Vagina (tissue), 2 donors: ENCODE measurements around the gene WNK2. TPM values are rescaled to one million over a fixed set of nuclear protein-coding genes. Genes with fewer than 3 reads are reported as not detected.

Experiments
- DNase-seq, 2 donors: peaks; one replicate each; pipeline ENCODE4 v3.0.0-alpha.2; 2017; ENCODE audit errors: extremely low spot score in 2 of 2
- H3K27ac ChIP-seq: fragments of 200-600 bp; sonication (generic); one replicate; pipeline ENCODE4 v1.5.1; 2019
- H3K27me3 ChIP-seq: fragments of 200-600 bp; sonication (generic); one replicate; pipeline ENCODE4 v1.5.1; 2019
- H3K36me3 ChIP-seq, 2 donors: fragments of 200-600 bp; sonication (generic); one replicate each; pipeline ENCODE4 v1.5.1; 2017 to 2019
- H3K4me1 ChIP-seq: fragments of 200-600 bp; sonication (generic); one replicate; pipeline ENCODE4 v1.5.1; 2019
- H3K4me3 ChIP-seq, 2 donors: fragments of 200-600 bp; sonication (generic); 1 replicate in 1 of 2; 2 replicates in 1 of 2; pipeline ENCODE4 v1.5.1; 2016 to 2019
- H3K9me3 ChIP-seq: fragments of 200-600 bp; sonication (generic); one replicate; pipeline ENCODE4 v1.5.1; 2019
- CTCF ChIP-seq, 3 experiments: fragments of 450-650 bp in 2 of 3; fragments of 200-600 bp in 1 of 3; sonication (generic) in 1 of 3; IDR thresholded peaks; one replicate each; pipeline ENCODE4 v1.5.1; 2017 to 2019; ENCODE audit warnings: antibody characterized with exemption in 3 of 3, mild to moderate bottlenecking in 2 of 3, moderate library complexity in 2 of 3
- POLR2A ChIP-seq, 2 donors: fragments of 450-650 bp; IDR thresholded peaks; one replicate each; pipeline ENCODE4 v1.6.1; 2017; ENCODE audit warnings: antibody characterized with exemption in 2 of 2, mild to moderate bottlenecking in 2 of 2, moderate library complexity in 2 of 2
- POLR2AphosphoS5 ChIP-seq, 2 donors: sonication (generic); formaldehyde crosslinking; IDR thresholded peaks; one replicate each; pipeline ENCODE4 v1.9.0; 2017; ENCODE audit warnings: antibody characterized with exemption in 2 of 2, mild to moderate bottlenecking in 2 of 2, low read depth in 1 of 2; ENCODE audit not compliant: insufficient read depth in 1 of 2
- intact Hi-C: fragments of 100-400 bp; cut with DNase I; formaldehyde crosslinking; loops from one replicate; pipeline ENCODE4 v1.15.1; 2023
- total RNA-seq: library from RNA; depleted of rRNA; stranded (reverse); fragments of >200 nt; gene quantifications from one replicate; pipeline ENCODE4 v1.2.3, GENCODE V29; 2016

Gene WNK2
- total RNA-seq, 1 donor from 2014 or later, result 24.8 TPM

DNA sequence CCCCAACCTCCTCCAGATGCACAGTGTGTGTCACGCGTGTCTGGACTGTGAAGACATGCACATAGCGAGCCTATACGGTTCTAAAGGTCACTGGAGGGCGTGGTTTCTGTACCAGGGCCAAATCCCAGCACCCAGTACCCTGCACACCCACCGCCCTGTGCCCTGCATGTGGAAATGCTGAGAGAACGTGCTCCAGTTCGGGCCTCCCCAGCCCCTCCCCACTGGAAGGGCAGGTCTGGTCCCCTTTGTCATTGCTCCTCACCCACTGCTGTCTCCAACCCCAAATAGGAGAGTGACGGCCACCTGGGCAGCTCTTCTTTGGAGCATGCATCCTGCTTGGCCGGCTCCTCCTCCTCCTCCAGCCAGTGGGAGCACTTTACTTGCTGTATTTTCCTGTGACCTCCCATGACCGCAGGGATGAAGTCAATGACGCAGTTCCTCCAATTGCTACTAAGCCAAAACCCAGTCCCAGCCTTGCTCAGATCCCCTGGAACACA lies 116.7 kb downstream of the WNK2 start:
- intact Hi-C loops, result loop anchor here (2.0 kb wide), 1 partner anchor 38 kb away; no protein-coding TSS in a partner anchor
- peak; percentile 82 to 90 for DNase-seq
- H3K27ac ChIP-seq, result no peak overlapping the region

GRCh38 chr9:93301291-93301811 lies 117.4 kb downstream of the WNK2 start:
- Histone ChIP-seq H3K27ac (no peak overlapping the region), H3K36me3 (no peaks in the 10 kb centered on the region), H3K4me3 (no peak overlapping the region), H3K9me3 (no peaks in the 10 kb centered on the region), H3K27me3 (no peaks in the 10 kb centered on the region), H3K4me1 (no peaks in the 10 kb centered on the region)
- peak in 1 of 2 donors; percentile 81 for DNase-seq
- intact Hi-C loops, result loop anchor here (2.0 kb wide), 1 partner anchor 39 kb away; no protein-coding TSS in a partner anchor
- TF ChIP-seq POLR2AphosphoS5 (IDR thresholded peaks at IDR 0.05; ENCODE audit: insufficient read depth in 1 of 2, low read depth in 1 of 2) (no peak), CTCF (IDR thresholded peaks at IDR 0.05) (no peak), POLR2A (IDR thresholded peaks at IDR 0.05) (no peak)

More for the DNA sequence above, 116.7 kb downstream of the WNK2 start:
- Histone ChIP-seq H3K9me3 (no peaks in the 10 kb centered on the region), H3K4me1 (no peaks in the 10 kb centered on the region), H3K36me3 (no peaks in the 10 kb centered on the region), H3K27me3 (no peaks in the 10 kb centered on the region), H3K4me3 (no peak overlapping the region)
- TF ChIP-seq CTCF (IDR thresholded peaks at IDR 0.05) (no peak), POLR2AphosphoS5 (IDR thresholded peaks at IDR 0.05; ENCODE audit: insufficient read depth in 1 of 2, low read depth in 1 of 2) (no peak), POLR2A (IDR thresholded peaks at IDR 0.05) (no peak)

DNA sequence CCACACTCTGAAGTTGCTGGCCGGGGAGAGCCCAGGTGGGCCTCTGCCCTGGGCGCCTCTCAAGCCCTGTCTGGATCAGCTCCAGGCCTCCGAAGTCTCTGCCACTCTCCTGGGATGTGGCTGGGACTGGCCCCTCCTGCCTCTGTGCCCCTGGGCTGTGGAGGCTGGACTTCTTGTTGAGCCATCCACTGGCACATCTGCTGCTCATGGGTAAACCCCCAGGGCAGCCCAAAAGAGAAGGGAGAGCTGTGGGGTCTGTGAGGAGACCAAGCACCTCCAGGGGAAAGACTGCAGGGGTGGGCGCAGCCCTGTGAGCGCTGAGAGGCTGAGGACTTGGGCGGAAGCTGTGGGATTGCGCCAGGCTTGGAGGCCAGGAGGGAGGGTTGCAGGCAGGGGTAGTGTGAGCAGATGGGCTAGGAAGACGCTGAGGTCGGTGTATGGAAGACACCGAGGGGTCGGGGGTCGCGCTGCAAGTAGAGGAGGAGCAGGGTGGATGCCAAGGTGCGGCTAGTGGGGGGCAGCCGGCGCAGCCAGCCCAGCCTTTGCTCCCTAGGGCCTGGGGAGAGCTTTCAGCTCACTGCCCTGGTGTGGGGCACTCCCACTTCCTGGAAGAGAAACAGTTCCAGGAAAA lies 118.1 kb downstream of the WNK2 start:
- H3K9me3 ChIP-seq, result no peaks in the 10 kb centered on the region
- no peak overlapping the region for H3K27ac ChIP-seq
- intact Hi-C loops, result loop anchor here (2.0 kb wide), 1 partner anchor 39 kb away; no protein-coding TSS in a partner anchor
- no peak overlapping the region for H3K4me3 ChIP-seq
- peak in 1 of 2 donors; percentile 70 for DNase-seq
- TF ChIP-seq POLR2AphosphoS5 (IDR thresholded peaks at IDR 0.05; ENCODE audit: insufficient read depth in 1 of 2, low read depth in 1 of 2) (no peak), POLR2A (IDR thresholded peaks at IDR 0.05) (no peak), CTCF (IDR thresholded peaks at IDR 0.05) (no peak)
- no peaks in the 10 kb centered on the region for H3K36me3 ChIP-seq
- H3K27me3 ChIP-seq, result no peaks in the 10 kb centered on the region
- H3K4me1 ChIP-seq, result no peaks in the 10 kb centered on the region

DNA sequence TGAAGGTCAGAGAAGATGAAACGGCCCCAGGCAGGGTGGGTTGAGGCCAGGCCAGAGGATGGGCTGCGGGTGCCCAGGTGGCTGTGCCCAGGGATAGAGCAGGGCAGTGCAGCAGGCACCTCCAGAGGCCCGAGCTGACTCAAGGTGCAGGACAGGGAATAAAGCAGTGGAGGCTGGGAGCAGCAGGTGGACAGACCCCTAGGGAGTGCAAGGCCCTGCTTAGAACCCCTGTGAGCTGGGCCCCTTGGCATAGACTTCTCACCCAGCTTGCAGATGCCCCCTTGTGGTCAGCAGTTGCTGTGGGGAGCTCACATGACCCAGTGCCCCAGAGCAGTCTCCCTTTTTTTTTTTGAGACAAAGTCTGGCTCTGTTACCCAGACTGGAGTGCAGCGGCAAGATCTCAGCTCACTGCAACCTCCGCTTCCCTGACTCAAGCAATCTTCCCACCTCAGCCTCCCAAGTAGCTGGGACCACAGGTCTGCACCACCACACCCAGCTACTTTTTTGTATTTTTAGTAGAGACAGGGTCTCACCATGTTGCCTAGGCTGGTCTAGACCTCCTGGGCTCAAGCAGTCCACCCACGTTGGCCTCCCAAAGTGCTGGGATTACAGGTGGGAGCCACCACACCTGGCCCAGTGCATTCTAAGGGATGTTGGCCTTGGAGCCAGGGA lies 118.8 kb downstream of the WNK2 start:
- Histone ChIP-seq H3K4me3 (no peak overlapping the region), H3K27me3 (no peaks in the 10 kb centered on the region), H3K27ac (no peak overlapping the region), H3K9me3 (no peaks in the 10 kb centered on the region), H3K36me3 (no peaks in the 10 kb centered on the region), H3K4me1 (no peaks in the 10 kb centered on the region)
- TF ChIP-seq POLR2AphosphoS5 (IDR thresholded peaks at IDR 0.05; ENCODE audit: insufficient read depth in 1 of 2, low read depth in 1 of 2), result no peak
- TF ChIP-seq CTCF (IDR thresholded peaks at IDR 0.05), result peak in 1 of 3 experiments; percentile 15
- no peak for TF ChIP-seq POLR2A (IDR thresholded peaks at IDR 0.05)
- intact Hi-C loops, result no loop called here
- DNase-seq, result peak in 1 of 2 donors; percentile 89
